ENCODE data around the gene CLDN22.
"Not testable (repeated sequence)": the region's sequence is repeated elsewhere in the genome, so short reads cannot be mapped to it uniquely, and the experiment has no call there.

CLDN22 gene

DNA sequence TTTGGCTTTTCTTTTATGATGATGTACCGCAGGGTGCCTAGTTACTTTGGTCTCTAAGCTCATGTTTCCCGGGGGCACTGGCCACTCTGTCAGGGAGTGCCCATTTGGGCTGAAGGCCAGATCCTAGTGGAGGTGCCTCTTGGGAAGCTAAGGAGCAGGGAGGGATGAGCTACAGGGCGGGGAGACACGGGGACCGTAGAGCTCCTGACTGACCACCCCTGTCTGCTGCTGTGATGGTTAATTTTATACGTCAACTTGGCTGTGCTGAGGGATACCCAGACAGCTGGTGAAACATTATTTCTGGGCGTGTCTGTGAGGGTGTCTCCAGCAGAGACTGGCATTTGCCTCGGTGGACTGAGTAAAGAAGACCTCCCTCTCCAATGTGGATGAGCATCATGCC lies 27.1 kb upstream of the CLDN22 start:
- no peak for DNase-seq (ENCODE audit: low read depth, low spot score)

DNA sequence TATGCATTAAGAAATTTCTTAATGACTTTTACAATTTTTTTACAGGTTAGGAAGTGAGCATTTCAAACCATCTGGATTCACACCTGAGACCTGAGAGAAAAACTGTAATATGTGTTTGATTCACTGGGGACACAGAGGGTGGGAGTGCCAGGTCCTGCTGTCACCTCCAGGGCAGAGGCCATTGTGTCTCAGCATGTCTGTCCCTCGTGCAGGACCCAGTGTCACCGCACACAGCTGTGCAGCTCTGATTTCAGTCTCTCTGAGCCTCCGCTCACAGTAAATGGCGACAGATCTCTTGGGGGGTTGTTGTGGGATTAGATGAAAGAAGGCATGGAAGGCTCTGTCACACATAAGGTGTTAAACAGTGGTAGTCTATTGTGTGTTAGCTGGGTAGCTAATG lies 25.2 kb upstream of the CLDN22 start:
- DNase-seq (ENCODE audit: low read depth, low spot score): no peak

DNA sequence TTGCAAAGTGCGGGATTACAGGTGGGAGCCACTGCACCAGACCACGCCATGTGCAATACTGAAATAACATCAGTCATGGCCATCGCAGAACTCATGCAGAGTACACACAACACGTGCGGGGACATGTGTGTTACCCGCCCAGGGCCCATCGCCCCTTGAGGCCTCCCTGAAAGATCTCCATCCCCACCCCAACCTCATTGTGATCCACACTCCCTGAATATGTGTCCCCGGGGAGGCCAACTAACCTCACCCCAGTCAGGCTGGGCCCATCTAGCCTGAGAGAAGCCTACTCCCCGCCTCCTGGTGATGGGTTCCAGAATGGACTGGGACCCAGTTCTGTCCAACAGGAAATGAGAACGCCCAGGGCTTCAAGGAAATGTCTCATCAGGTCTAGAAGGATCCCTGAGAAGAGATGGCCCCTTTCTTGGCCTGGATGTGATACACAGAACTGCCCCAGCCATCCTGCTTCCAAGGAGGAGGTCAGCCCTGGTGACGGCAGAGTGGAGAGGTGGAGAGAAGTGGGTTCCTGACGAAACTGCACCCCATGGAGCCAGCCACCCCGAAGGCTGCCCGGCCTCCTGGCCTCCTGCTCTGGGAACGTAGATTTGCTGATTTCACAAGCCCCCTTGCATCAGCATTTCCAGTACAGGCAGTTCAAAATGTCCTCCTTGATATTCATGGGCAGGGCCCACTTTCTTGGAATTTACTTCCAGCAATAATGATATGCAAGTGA lies 24.6 kb upstream of the CLDN22 start:
- no peak for DNase-seq (ENCODE audit: low read depth, low spot score)

DNA sequence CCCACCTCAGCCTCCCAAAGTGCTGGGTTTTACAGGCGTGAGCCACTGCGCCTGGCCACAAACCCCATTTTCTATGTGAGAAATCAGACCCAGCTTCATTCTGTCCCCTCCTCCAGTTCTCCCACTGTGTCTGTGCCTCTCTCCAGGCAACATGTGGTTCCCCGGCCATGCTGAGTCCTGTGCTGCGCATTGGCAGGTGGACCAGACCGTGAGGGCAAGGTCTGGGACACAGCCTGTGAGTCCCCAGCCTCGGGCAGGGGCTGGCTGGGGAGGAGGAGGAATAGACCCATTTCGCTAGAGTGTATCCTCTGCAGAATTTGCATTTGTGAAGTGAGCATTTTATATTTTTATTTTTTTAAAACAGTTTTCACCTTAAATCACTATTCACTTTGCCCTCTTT lies 23.7 kb upstream of the CLDN22 start:
- DNase-seq (ENCODE audit: low read depth, low spot score): no peak

DNA sequence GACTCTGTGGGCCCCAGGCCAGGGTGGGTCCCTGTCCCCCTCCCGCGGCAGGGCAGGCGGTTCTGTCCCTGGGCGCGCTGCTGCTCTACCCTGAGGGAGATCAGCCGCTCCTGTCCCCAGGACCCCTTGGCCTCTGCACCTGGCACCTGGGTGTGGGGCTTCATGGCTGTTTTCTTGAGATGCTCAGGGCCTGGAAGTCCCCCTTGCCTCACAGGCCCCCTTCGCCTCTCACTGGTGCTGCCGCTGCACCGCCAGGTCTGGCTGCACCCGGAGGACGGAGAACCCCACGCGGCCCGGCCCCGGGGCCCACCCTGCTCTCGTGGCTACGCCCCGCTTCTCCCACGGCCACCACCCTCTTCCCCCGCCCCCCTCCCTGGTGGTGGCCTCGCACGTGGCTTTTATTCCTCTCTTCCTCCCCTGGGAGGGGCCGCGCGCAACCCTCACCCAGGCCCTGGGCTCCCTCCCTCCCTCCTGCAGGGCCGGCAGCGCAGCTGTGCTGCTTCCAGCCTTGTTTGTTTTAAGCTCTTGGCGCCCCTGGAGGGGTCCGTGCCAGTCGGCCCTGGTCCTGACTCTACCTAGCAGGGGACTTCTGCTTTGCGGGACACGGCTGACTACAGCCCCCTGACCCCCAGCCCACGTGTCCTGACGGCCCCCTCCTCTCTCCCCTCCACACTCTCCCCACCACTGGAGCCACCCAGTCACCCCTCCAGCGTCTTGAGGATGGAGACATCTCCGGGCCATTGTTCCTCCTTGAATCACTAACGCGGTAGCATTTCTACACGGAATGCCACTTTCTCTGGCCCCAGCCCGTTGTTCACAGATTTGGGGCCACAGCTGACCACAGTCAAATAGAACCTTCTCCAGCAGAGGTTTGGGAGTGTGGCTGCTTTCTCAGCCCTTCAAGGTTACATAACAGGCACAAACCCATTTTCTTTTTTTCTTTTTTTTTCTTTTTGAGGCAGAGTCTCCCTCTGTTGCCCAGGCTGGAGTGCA lies 22.8 kb upstream of the CLDN22 start:
- no peak for DNase-seq (ENCODE audit: low read depth, low spot score)

DNA sequence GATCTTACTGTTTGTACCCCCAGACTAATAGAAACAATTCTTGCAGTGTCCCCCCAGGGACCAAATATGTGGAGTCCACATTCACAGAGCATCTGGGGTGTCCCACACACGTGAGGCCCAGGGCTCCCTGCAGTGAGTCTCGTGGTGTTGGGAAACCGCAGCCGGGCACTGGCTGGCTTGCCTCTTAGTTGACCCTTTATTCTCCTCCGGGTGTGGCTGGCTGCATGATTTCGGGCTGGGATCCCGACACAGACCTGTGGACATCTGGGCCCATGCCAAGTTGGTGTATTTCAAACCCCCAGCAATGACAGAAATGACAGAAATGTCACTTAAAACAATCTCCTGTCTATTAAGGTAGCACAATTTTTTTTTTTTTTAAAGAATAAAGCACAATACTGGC lies 17.8 kb upstream of the CLDN22 start:
- DNase-seq (ENCODE audit: low read depth, low spot score): no peak

DNA sequence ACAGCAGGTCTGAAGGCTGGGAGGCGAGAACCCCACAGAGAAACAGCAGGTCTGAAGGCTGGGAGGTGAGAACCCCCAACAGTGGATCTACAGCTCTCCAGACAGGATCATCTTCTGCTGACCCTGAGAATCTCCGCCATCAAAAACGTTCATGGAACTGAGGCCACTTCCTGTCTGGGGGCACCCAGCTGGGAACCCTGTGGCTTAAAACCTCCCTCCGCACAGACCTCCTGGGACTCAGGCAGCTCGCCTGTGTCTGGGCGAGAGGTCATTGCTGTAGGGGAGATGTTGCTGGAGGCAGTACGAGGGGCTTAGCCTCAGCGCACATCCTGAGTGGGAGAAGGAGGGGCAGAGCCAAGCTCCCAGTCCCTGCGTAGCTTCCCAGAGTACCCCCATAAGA lies 17.3 kb upstream of the CLDN22 start:
- DNase-seq (ENCODE audit: low read depth, low spot score): no peak

DNA sequence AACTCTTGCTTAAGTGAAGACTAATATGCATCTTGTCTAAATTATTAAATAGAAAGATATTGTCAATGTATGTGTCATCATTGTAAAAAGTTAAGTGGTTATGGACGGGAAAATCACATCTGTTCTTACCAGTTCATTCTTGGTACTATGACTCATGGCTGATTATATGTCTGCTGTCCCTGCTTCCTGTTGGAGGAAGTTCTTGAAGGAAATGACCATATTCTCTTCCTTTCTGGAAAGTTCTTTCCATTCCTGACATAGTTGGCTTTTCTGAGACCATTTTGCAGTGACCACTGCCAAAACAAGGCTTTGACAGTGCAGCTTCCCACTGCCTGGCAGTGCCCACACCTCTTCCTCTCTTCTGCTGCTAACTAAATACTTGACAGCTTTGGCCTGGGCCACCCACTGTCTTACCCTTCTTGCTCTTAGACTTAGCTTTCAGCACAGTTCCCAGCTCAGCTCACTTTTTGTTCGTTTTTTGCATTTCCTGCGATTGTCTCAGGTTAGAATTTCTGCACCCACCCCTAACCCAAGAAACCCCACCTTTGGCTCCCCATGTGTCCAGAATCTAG lies 15.4 kb upstream of the CLDN22 start:
- no peak for DNase-seq (ENCODE audit: low read depth, low spot score)

DNA sequence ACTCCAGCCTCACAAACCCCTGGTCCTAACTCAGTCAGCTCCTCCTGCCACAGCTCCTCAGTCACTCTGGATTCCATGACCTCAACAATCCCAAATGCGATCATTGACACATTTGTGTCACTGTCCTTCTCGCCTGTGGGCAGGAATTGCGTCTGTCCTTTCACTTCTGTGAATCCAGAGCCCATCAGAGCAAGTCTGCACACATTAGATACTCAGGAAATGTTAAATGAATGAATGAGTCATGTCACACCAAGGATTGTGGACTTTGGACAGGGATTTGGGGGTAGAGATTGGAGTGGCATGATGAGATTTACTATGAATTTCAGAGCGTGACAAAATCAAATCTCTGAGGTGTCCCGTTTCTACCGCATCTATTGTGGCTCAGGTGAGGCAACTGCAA lies 13.9 kb upstream of the CLDN22 start:
- DNase-seq (ENCODE audit: low read depth, low spot score): no peak

DNA sequence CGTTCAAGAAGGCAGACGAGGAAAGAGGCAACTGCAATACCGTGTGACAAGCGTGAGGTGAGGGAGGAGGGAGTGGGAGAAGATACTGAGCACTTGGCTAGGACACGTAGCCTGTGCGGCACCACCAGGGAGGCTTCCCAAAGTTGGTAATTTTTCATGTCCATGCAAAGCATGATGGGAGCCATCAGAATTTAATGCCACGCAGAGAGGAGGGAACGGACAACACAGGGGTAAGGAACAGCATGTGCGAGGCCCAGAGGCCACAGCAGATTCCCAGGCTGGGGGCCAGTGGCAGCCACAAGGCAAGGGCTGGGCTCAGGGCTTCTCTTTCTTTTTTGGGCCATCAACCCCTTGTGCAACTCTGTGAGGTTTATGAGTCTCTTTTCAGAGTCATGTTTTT lies 13.1 kb upstream of the CLDN22 start:
- DNase-seq (ENCODE audit: low read depth, low spot score): no peak

DNA sequence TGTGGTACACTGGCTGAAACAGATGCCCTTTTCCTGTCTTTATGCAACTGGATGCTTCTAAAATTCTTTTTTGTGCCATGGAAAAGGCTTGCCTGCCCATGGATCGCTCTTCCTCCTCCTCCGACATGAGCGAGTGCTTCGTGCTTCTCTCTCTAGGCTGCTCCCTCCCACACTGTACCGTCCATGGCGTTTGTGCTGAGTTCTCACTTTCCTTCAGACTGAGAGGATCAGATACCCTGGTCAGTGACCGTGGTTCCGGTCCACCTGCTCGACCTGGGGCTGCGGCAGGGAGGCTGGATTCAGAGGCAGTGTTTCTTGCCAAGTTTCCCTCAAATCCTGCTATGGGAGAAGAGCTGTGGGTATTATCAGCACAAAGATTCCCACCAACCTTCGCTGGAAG lies 12.4 kb upstream of the CLDN22 start:
- no peak for DNase-seq (ENCODE audit: low read depth, low spot score)

DNA sequence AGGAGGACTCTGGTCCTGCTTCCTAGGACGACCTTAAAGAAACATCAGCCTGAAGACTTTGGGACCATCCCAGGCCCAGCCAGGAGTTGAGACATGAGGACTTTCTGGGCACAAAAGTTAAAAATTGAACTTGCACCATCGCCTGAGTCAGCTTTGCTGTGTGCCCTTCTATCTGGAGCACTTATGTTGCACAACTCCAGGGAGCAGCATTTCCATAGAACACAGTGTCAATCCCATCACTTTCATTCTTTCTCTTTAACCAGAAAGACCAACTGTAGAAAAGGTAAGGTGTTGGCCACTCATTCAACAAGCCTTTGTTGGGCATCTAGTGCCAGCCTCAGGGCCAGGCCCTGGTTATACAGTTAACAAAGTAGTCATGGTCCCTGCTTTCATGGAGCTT lies 10.8 kb upstream of the CLDN22 start:
- DNase-seq (ENCODE audit: low read depth, low spot score): no peak

DNA sequence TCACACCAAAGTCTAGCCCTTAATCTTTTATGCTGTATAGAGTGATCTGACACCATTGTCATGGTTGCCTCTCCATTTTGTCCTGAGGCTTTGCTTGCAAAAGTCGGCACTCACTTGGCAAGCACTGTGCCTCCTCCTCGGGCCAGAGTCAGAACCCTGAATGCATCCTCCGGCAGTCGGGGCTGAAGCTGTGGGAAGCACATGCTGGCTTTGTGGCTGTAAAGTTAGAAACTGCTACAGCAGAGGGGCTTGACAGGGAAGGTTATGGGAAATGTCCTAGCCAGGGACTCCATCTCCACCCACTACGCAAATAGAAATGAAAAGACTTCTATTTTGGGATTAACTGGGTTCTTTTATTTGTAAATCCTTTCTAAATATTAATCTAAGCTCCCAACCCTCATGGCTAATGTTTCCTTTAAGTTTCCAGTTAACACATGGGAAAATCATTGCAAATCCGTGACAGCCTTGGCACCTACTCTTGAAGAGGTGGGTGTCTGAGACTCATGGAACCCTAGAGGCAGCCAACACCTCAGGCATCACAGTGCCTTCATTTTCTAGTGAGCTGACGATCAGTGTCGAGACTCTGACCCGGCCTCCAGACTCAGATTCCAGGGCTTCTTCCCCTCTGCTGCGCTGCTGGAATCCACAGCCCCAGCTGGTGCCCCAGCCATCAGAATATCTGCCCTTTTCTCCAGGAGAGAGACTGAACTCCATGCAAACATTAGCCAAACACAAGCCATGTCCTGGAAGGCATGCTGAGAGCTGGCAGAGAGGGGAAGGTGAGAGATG lies 10.1 kb upstream of the CLDN22 start:
- no peak for DNase-seq (ENCODE audit: low read depth, low spot score)

DNA sequence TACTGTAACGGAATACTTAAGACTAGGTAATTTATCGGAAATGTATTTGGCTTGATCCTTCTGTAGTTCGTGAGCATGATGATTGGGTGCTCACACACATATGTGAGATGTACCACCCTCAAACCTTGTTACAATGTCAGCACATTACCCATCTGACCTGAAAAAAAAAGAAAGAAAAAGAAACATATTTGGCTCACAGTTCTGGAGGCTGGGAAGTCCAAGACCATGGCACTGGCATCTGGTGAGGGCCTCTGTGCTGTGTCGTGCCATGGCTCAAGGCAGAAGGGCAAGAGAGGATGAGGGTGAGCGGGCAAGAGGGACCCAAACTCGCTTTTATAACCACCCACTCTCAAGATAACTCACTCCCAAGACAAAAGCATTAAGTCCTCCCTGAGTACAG lies 9.2 kb upstream of the CLDN22 start:
- no peak for DNase-seq (ENCODE audit: low read depth, low spot score)

DNA sequence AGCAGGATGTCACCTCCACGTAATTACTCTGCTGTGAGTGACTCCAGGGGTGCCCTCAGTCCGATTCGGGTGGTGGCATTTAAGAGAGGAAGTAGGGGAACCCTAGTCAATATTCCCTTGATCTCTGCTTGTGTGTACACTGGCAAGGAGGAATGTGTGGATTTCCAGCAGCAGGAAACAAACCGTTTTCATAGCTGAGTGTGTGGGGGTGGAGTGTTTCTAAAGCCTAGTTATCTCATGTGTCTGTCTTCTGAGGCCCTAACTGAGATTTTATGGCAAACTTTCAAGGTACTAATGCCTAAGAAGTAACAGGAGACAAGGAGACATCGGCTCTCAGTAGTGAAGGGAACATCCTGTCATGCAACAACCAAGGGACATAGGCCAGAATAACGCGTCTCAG lies 8.8 kb upstream of the CLDN22 start:
- DNase-seq (ENCODE audit: low read depth, low spot score): no peak

DNA sequence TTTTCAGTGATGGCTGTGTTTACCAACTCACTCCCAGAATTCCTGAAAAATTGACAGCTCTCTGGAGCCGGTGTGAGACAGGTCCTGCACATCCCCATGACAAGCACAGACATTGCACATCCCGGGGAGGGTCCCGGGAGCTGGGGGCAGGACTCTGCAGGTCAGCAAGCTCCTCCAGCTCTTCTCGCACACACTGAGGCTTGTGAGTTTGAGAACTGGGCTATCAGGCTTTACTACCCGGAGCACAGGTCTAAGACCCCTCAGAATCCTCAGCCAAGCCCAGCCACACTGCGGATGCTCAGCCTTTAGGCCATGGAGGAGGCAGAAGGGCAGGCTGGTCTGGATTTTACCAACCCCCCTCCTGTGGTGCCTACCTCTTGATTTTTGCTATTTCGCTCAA lies 7.8 kb upstream of the CLDN22 start:
- no peak for DNase-seq (ENCODE audit: low read depth, low spot score)

DNA sequence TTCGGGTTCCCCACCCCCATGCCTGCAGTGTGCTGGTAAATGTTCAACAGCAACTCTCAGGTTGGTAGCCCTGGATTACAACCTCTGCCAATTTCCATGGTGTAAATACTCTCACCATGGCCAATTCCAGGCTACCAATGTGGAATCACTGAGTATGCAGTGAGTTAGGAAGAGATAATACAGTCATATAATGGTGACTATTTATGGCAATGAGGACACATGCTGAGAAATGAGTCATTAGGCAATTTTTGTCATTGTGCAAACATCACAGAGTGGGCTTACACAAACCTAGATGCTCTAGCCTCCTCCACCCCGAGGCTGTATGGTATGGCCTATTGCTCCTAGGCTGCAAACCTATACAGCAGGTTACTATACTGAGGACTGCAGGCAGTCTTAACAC lies 6.8 kb upstream of the CLDN22 start:
- DNase-seq (ENCODE audit: low read depth, low spot score): no peak

DNA sequence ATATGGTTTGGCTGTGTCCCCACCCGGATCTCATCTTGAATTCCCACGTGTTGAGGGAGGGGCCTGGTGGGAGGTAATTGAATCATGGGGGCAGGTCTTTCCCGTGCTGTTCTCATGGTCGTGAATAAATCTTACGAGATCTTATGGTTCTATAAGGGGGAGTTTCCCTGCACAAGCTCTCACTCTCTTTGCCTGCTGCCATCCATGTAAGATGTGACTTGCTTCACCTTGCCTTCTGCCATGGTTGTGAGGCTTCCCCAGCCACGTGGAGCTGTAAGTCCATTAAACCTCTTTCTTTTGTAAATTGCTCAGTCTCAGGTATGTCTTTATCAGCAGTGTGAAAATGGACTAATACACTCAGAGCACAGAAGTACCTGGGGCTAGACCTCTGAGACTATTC lies 6.3 kb upstream of the CLDN22 start:
- not testable (repeated sequence) for DNase-seq (ENCODE audit: low read depth, low spot score)

DNA sequence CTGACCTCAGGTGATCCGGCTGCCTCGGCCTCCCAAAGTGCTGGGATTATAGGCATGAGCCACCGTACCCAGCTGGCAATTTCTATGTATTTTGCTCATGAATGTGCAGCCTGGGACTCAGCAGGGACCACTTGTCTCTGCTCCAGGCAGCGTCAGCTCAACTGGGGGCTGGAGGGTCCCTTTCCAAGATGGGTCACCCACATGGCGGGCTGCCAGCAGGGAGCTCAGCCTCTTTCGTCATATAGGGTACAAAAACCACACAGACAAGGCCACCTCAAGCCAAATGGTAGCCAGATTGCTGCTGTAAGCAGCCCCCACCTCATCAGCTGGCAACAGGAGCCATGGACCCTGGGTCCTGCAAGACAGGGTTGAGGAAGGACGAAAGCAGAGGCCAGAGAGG lies 4.5 kb upstream of the CLDN22 start:
- DNase-seq (ENCODE audit: low read depth, low spot score): no peak

DNA sequence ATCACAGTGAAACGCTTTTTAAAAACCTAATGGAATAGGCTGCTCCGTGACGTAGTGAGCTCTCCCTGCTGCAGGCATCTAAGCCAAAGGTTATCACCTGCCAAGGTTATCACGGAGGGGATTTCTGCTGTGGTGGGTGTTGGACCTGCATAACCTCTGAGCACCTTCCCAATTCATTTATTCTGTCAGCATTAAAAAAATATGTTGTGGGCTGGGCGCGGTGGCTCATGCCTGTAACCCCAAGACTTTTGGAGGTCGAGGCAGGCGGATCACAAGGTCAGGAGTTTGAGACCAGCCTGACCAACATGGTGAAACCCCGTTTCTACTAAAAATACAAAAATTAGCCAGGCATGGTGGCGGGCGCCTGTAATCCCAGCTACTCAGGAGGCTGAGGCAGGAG lies 4.0 kb upstream of the CLDN22 start:
- DNase-seq (ENCODE audit: low read depth, low spot score): not testable (repeated sequence)

DNA sequence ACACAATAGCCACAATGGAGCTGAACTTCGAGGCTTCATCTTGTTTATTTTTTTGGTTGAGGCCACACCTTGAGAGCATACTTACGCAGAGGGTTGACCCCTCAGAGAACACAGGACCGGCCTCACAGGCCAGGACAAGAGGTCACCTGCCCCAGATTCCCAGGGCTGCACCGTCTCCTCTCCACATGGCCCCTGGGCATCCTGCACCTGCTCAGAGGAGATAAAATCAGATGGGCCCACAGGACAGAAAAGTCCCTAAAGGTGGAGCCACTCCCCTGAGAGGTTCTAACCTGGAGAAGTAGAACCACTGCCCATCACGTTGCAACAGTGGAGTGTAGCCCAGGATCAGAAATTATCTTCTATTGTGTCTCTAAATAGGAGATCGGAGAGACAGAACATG lies 3.2 kb upstream of the CLDN22 start:
- no peak for DNase-seq (ENCODE audit: low read depth, low spot score)

DNA sequence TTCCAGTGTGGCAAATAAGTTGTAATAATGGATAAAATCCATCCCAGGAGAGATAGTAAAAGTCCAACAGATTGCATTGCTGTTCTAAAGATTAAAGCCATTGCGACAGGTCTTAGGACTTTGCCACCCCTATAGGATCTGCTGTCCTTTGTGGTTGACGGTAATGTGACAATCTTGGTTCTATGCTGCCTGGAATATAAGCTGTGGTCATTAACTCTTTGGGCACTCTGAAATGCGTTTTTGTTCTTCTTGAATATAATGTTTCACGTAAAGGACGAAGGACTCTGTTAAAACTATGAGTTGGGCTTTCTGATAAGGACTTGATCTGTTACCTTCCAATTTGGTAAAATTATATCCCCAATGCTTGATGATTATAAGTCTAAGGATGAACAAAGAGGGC lies 2.2 kb upstream of the CLDN22 start, which contains the start of gene CLDN24:
Gene CLDN24 (minus strand): TSS at position 101 of the 400 bp plus-strand sequence. CDS start 0 bp downstream, at position 101.
- DNase-seq (ENCODE audit: low read depth, low spot score): no peak

Data from activated CD4-positive, CD25-positive, alpha-beta regulatory T cell treated with anti-CD3 and anti-CD28 coated beads, Interleukin-2, amount 50 U/mL, for 16 hours (primary cell).